Ureter (tissue), 1 donor: ENCODE data around the gene FICD. TPM values are rescaled to one million over a fixed set of nuclear protein-coding genes. Genes with fewer than 3 reads are reported as not detected.
"Not testable (repeated sequence)": the region's sequence is repeated elsewhere in the genome, so short reads cannot be mapped to it uniquely, and the experiment has no call there.

Experiments
- DNase-seq: peaks from one replicate; pipeline ENCODE4 v3.0.0-alpha.2; 2020; ENCODE audit warnings: low spot score
- total RNA-seq: library from RNA; stranded (reverse); gene quantifications from one replicate; pipeline ENCODE4 v1.2.4, GENCODE V29; 2023
- donor health status: DM: yes; HTN: yes; CAD: no.

The FICD gene
- 6.4 TPM for total RNA-seq

DNA sequence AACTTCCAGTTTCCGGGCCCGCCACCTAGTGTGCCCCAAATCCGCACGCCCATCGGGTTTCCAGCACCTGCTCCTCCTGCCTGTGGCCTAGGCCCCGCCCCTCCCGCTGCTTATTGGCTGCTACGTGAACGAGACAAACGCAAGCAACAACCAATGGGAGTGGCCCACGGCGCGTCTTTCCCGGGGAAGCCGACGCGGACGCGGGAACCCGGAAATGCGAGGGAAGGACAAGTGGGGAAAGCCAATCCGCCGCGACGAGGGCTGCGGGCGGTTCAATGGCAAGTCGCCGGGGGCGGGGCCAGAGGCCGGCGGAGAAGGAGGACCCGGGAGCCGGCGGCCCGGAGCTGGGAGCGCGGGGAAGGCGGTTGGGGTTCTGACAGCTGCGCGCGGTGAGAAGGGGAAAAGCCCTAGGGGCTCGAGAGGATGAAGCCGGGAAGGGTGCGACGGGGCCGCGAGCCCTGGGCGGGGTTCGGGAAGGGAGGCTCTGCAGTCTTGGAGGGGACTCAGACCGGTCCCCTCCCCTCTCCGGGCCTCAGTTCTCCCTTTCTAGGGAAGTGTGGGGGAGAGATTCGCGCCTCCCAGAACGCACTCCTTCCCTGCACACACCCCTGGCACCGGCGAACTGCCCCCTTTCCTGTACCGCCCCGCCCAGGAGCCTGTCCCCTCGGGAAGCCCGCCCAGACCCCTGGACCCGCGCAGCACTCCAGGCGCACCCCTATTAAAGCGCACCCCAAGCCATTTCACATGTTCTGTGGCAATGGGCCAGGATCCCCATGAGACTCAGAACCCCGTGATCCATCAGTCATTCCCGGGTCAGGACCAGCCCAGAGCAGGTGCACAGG, at the start of gene FICD:
FICD (plus strand) TSS at position 305 of the 842 bp plus-strand sequence. CDS start 1,696 bp downstream, outside the sequence.
- peak; percentile 100 for DNase-seq

DNA sequence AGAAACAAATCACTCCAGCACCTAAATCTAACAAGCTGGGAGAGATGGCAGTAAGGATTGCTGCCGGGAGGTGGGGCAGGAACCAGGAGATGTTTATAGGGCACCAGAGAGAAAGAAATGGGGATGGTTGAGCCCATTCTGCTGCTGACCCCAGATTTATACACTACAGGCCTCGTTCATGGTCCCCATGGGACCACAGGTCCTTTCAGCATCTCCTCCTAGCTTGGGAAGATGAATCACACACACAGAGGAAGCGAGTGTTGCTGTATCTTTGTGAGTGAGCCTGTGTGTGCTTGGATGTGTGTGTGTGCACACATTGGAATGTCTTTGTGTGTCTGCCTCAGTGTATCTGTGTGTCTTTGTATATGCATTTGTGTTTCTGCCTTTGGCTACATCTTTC, 49.7 kb upstream of the FICD start:
- DNase-seq, result no peak

DNA sequence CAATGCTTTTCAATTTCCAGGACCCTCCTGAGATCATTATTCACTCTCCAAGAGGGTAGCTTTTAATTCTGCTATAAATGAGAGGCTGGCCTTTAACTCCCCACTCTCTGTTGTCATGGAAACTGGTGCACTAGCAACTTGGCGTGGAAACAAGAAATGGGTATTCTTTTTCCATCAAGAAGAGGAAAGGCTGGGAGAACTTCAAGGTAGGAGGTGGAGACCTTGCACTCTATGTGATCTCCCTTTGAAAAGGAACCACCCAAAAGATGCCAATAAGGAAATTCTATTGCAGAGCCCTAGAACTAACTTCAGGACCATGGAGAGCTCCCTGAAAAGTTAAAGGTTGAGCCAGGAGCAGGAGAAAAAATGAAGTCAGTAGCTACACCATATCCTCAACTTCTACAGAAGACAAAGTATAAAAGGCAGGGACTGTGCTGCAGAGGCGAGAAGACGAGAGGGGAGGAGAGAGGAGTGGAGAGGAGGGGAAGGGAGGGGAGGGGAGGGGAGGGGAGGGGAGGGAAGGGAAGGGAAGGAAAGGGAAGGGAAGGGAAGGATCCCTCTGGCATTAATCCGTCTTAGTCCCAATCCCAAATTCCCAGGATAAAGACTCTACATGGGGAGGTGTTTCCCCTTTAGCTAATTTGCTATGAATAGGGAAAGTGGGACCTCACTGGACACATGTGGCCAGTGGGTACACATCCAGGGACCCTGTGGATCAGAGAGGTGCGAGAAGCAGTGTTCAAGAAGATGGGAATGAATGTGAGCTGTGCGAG, 46.7 kb upstream of the FICD start:
- no peak for DNase-seq

DNA sequence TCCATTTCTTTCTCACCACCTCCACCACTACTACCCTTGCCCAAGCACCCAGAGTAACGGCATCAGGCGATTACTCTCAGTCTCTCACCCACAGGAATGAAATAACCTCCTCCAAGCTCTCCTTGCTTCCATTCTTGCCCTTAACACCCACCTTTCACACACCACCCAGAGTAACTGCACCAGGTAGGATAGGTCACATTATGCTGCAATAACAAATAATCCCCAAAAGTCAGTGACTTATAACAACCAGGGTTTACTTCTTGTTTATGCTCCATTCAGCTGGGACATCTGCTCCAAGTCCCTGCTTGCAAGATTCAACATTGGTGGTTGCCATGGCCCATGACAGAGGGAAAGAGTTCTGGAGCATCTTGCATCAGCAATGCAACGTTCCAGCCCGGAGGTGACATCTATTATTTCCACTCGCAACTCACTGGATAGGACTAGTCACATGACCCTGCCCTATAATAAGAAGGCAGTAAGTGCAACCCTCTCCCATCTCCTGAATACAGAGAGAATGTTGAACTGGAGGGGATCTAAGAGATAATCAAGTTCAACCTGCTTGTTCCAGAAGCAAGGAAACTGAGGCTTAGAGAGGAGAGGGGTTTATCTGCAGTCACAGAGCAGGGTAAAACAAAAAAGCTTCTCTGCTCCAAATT, 41.5 kb upstream of the FICD start:
- no peak for DNase-seq

DNA sequence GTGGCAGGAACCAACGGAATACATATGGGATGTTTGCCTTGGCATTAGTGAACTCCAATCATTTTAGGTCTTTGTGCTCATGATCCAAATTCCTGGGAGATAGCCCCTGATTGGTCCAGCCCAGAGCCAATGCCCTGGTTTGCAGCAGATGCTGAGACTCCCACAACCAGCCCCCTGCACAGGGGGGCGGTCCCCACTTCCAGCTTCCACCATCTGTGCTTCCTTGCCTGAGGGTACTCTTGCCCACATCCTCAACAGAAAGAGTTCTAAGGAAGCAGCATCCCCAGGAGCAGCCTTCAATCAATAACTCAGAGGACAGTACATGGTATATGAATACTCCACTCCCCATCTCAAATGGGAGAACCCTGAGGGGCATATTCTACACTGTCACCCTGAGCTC, 39.7 kb upstream of the FICD start:
- no peak for DNase-seq

DNA sequence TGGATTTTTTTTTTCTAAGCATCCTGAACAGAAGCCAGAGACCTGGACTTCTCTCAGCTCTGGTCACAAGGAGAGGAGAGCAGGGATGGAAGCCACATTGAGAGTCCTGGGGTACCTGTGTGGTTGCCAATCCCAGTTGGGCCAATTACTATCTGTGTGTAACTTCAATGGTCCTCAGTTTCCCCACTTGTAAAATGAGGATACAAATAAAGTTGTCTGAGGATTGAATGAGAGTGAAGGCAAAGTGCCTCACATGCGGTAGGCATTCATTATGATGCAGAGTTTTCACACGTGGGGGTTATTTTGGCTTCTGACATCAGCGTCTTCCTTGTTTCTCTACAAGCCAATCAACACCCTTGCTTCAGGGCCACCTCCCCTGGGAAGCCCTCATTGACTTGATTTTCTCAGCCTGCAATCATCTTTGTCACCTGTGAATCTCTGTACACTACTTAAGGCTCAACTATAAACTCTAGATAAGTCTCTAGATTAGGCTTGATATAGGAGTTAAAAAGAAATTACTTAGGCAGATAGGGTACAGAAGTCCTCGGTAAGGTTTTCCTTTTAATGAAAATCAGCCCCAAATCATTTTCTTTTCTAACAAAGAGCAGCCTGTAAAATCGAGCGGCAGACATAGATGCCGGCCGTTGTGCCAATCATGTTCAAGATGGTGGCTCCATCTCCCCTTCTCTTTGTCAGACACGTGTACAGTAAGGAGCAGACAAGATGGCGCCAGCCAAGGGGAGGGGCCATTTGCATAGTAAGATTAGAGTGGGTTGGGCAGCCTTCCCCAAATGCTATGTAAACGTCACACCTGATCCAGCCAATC, 37.8 kb upstream of the FICD start:
- DNase-seq, result no peak

DNA sequence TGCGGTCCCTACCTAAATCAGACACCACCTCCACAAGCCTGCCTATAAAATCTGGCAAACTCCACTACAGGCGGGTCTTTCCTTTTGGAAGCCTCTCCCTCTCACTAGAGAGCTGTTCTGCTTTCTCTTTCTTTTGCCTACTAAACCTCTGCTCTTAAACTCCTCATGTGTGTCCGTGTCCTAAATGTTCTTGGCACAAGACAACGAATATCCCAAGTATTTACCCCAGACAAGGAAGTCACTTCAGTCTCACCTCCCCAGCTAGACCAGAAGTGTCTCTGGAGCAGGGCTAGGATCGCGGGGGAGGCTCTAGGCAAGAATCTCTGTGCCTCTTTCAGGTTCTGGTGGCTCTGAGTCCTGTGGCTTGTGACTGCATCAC, 37.2 kb upstream of the FICD start:
- DNase-seq, result no peak

DNA sequence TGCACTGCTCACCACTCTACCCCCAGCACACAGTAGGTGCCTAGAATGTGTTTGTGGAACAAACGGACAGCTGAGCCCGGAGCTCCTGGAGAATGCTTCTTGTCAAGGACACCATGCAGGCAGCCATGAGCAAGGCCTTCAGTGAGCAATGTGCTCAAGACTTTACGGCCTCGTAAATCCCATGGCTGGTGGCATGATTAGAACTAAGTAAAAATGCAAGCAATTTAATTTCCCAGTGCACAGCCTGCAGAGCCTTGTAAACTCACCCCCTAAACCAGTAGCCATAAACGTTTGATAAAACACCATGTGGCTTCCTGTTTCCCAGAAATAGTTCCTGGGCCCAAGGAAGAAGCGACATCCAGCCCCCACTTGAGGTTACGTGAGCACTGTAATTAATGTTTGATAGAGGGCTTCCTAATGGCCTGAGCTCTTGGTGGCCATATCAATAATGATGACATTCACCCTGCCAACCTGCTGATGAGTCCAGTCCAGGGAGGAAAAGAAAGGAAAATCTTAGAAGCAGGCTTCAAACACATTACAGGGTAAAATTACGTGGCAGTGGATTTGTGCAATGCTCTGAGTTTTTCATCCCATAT, 36.4 kb upstream of the FICD start:
- no peak for DNase-seq

DNA sequence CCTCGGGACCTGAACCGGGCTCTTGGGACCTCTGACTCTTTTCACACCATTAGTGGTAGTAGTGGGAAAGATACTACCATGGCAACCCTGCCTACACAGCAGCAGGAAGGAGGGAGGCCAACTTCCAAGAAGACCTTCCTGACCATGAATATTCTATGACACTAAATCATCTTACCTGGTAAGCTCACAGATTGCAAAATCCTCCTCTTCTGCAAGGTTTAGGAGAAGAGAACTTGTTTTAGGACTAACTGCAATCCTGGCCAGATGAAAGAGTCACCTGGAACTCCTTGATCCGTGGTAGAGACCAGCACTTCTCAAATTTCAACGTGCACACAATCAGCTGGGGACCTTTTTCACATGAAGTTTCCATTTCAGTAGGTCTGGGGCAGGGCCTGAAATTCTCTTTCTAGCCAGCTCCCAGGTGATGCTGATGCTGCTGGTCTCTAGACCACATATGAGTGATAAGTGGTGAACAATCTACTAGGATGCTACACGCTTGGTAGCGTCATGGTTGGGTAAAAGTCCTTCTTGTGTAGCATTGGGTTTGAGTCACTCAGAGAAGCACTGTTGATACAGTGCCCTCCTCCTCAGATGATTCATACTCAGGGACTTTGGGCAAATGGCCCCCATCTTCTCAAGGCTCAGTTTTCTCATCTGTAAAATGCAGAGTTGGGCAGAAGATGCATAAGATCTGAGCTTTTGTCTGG, 35.6 kb upstream of the FICD start:
- DNase-seq, result no peak

DNA sequence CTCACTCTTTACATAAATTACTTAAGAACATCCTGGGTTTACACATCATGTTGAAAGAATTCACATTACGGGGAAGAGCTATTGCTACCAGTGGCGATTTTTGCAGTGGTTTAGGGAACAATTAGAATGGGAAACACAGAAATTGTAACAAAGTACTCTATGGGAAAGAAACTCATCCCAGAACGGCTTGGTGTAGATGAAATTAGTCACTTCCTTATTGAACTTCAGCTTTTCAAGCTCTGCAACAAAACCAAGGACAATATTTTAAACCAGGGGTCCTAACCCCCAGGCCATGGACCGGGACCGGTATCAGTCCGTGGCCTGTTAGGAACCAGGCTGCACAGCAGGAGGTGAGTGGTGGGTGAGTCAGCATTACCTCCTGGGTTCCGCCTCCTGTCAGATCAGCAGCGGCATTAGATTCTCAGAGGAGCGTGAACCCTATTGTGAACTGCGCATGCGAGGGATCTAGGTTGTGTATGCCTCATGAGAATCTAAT, 32.3 kb upstream of the FICD start:
- DNase-seq, result no peak

DNA sequence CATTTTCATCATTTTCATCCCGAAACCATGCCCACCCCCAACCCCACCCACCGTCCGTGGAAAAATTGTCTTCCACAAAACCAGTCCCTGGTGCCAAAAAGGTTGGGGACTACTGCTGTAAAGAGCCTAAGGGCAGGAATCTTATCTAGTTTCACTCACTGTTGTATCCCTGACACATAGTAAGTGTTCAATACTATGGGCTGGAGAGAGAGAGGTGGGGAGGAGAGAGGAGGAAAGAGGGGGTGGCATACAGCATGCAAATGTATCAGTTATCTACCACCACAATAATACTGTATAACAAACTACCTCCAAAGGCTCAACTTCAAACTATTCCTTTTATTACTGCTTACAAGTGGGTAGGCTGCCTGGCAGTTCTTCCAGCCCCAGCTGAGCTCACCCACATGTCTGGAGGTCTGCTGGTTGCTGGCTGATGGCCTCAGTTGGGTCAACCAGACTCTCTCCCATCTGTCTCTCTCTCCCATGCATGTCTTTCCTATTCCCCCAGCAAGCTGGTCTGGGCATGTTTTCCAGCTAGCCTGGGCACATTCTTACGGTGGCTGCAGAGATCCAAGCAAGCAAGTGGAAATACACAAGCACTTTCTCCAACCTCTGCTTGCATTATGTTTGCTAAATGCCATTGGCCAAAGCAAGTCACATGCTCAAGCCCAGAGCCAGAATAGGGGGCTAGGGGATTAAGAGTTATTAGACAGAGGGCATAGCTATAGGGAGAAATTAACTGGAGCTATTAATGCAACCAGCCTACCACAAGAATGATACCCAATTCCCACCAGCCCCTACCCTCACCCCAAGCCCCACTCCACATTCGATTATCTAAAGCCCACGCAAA, 31.6 kb upstream of the FICD start:
- DNase-seq, result no peak

DNA sequence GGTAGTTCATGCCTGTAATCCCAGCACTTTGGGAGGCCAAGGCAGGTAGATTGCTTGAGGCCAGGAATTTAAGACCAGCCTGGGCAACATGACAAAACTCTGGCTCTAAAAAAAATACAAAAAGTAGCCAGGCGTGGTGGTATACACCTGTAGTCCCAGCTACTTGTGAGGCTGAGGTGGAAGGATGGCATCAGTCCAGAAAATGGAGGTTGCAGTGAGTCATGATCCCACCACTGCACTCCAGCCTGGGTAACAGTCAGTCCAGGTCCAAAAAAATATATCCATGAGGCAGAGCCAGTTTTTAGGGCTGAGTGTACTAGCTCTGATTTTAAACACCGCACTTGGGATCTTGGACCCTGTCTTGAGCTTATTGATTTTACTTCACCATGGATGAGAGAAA, 30.6 kb upstream of the FICD start:
- no peak for DNase-seq

DNA sequence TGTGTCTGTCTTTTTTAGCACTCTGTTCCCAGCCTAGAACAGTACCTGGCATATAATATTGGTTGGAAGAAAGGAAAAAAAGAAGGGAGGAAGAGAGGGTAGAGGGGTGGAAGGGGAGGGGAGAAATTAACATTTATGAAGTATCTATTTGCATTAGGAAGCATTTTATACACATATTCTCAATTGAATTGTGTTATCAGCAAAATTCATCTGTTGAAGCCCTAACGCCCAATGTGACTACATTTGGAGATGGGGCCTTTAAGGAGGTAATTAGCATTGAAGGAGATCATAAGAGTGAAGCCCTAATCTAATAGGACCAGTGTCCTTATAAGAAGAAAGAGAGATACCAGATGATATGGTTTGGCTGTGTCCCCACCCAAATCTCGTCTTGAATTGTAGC, 30.2 kb upstream of the FICD start:
- DNase-seq, result no peak

DNA sequence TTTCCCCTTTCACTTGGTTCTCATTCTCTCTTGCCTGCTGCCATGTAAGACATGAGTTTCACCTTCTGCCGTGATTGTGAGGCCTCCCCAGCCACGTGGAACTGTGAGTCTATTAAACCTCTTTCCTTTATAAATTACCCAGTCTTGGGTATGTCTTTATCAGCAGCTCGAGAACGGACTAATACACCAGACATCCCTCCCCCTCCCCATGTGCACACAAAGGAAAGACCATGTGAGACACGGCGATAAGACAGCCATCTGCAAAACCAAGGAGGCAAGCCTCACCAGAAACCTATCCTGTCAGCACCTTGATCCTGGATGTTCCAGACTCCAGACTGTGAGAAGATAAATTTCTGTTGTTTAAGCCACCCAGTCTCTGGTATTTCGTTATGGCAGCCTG, 29.7 kb upstream of the FICD start:
- DNase-seq, result not testable (repeated sequence)

DNA sequence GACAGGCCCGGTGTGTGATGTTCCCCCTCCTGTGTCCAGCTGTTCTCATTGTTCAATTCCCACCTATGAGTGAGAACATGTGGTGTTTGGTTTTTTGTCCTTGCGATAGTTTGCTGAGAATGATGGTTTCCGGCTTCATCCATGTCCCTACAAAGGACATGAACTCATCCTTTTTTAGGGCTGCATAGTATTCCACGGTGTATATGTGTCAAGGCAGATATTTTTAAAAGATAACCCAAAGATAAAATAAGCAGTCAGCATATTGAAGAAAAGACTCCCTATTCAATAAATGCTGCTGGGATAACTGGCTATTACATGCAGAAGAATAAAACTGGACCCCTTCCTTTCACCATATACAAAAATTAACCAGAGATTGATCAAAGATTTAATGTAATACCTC, 28.0 kb upstream of the FICD start:
- DNase-seq, result not testable (repeated sequence)

DNA sequence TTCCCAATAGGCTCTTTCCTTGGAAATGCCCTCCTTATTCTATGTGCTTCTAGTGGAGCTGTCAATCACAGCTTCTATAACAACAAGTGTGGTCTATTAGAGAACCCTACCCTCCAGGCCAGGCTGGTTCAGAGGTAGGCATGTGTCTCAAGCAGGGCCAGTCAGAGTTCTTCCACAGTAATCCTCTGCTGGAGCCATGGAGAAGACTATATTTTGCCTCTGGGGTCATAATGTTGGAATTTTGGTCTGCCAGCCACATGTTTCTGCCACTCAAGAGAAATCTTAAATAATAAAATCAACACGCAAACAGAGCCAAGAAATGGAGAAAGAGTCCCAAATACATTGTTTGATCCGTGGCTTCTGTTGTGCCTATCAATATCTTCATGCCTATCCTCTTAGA, 23.8 kb upstream of the FICD start:
- DNase-seq, result no peak

DNA sequence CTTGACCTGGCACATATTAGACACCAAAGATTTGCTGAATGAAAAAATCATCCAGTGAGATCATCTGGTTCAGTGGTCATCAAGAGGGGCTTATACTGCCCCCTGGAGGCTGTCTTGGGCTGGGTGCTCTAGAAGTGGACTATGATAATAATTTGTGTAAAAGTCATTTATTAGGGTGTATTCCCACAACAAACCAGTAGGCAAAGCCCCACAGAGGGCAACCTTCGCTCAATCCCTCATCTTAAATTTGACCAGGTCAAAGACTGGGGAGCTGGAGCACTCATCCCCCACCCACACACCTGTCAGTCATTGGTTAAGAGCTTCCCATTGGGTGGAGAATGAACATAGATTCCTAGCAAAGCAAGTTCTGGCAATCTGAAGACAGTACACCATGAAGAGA, 20.0 kb upstream of the FICD start:
- DNase-seq, result no peak

DNA sequence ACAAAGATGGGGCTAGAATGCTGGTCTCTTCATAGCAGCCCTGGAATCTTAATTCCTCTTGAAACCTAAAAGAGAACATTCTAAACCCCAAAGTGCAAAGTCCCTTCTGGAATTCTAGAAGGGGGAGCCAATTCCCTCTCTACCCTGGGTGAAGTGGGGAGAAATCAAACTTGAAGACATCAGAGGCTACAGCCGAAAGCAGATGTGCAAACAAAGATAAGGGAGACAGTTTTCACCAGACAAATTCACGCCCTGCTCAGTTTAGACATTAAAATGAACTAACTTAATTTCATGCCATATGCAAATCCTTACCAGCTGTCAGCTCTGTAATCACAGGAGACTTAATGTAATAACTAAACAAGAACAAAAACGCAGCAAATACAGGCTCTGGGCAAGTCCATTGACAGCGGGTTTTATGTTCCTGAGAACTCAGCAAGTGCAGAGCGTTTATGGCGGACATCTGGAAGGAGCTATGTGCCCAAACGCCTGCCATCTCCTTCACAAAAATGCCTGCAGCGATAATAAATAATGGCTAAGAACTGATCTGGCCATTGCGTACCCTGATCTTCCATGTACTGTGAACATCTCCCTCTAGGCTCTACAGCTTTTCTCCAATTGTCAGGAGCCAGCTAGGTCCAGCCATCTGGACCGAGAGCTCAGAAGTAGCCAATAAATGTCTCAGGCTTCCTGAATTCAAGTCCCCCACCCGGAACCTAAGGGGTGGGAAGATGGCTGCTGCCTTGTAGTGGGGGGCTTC, 19.1 kb upstream of the FICD start:
- DNase-seq, result no peak

DNA sequence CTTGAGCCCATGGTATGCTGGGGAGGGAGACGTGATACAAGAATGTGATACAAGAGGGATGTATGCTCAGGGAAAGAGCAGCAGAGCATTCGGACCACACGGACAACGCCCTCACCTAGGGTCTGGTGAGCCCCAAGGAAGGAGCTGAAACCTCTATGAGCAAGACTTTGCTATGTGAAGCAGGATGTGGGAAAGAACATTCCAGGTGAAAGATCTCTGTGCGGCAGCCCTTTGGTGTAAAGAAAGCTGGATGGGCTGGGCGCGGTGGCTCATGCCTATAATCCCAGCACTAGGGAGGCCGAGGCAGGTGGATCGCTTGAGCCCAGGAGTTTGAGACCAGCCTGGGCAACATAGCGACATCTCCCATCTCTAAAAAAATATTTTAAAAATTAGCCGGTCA, 16.9 kb upstream of the FICD start:
- no peak for DNase-seq
